Astrocyte (in vitro differentiated cells and primary cell): ENCODE results near the gene NIPAL3. TPM values are rescaled to one million over a fixed set of nuclear protein-coding genes. Genes with fewer than 3 reads are reported as not detected.

Source experiments
- DNase-seq: peaks from one replicate; pipeline ENCODE4 v3.0.0-alpha.2; 2010; ENCODE audit warnings: low read depth
- FAIRE-seq: peaks from 2 replicates; lab custom pipeline; 2011; peaks lifted over from hg19 to GRCh38; lab: Jason Lieb, UNC
- H2AFZ ChIP-seq: 2 replicates; pipeline ENCODE4 v1.6.0; 2012; ENCODE audit warnings: low read depth, low read length, inconsistent platforms
- H3K27ac ChIP-seq: 2 replicates; pipeline ENCODE4 v1.5.1; 2011; ENCODE audit warnings: low read depth, low read length, inconsistent platforms
- H3K27me3 ChIP-seq: 2 replicates; pipeline ENCODE4 v1.6.0; 2011; ENCODE audit warnings: low read length, inconsistent platforms; ENCODE audit not compliant: insufficient read depth
- H3K36me3 ChIP-seq: 2 replicates; pipeline ENCODE4 v1.5.1; 2011; ENCODE audit warnings: low read length, inconsistent platforms; ENCODE audit not compliant: insufficient read depth
- H3K4me1 ChIP-seq: 2 replicates; pipeline ENCODE4 v1.5.1; 2011; ENCODE audit warnings: low read length, inconsistent platforms; ENCODE audit not compliant: insufficient read depth
- H3K4me2 ChIP-seq: 2 replicates; pipeline ENCODE4 v1.6.0; 2012; ENCODE audit warnings: low read length, inconsistent platforms
- H3K4me3 ChIP-seq: 2 replicates; pipeline ENCODE4 v1.5.1; 2011; ENCODE audit warnings: low read depth, mild to moderate bottlenecking, low read length, inconsistent platforms; ENCODE audit not compliant: insufficient read depth
- H3K79me2 ChIP-seq: 2 replicates; pipeline ENCODE4 v1.6.0; 2012; ENCODE audit warnings: mild to moderate bottlenecking, low read length, inconsistent platforms; ENCODE audit not compliant: insufficient read depth
- H3K9ac ChIP-seq: 2 replicates; pipeline ENCODE4 v1.6.0; 2012; ENCODE audit warnings: mild to moderate bottlenecking, low read length, inconsistent platforms
- H3K9me3 ChIP-seq: 2 replicates; pipeline ENCODE4 v1.5.1; 2012; ENCODE audit warnings: low read depth, mild to moderate bottlenecking, low read length, inconsistent platforms; ENCODE audit not compliant: insufficient read depth
- H4K20me1 ChIP-seq: 2 replicates; pipeline ENCODE4 v1.6.0; 2012; ENCODE audit warnings: low read length, inconsistent platforms; ENCODE audit not compliant: insufficient read depth
- H3K27ac Mint-ChIP-seq: one replicate; pipeline ENCODE4 v1.8.0; 2021; ENCODE audit warnings: mild to moderate bottlenecking, mixed read lengths; ENCODE audit not compliant: unreplicated experiment
- H3K27me3 Mint-ChIP-seq: one replicate; pipeline ENCODE4 v1.8.0; 2021; ENCODE audit warnings: low read depth, mixed read lengths; ENCODE audit not compliant: unreplicated experiment
- H3K36me3 Mint-ChIP-seq: one replicate; pipeline ENCODE4 v1.8.0; 2021; ENCODE audit warnings: low read depth, mixed read lengths; ENCODE audit not compliant: unreplicated experiment
- H3K4me1 Mint-ChIP-seq: one replicate; pipeline ENCODE4 v1.8.0; 2021; ENCODE audit warnings: low read depth, mixed read lengths; ENCODE audit not compliant: unreplicated experiment
- H3K4me3 Mint-ChIP-seq: one replicate; pipeline ENCODE4 v1.8.0; 2021; ENCODE audit warnings: mild to moderate bottlenecking, moderate library complexity, mixed read lengths; ENCODE audit not compliant: unreplicated experiment
- H3K9me3 Mint-ChIP-seq: one replicate; pipeline ENCODE4 v1.8.0; 2021; ENCODE audit warnings: mild to moderate bottlenecking, mixed read lengths; ENCODE audit not compliant: unreplicated experiment
- CTCF ChIP-seq: IDR thresholded peaks from 2 replicates; pipeline ENCODE4 v1.5.1; 2011; ENCODE audit warnings: low read depth, mild to moderate bottlenecking, inconsistent platforms, low read length, moderate library complexity; ENCODE audit not compliant: insufficient read depth
- EZH2 ChIP-seq: IDR thresholded peaks from 2 replicates; pipeline ENCODE4 v1.6.1; 2012; ENCODE audit warnings: mild to moderate bottlenecking, low read length, inconsistent platforms; ENCODE audit not compliant: insufficient read depth
- total RNA-seq: library from RNA; stranded (reverse); gene quantifications from 2 replicates; pipeline ENCODE4 v1.2.1, GENCODE V29; 2021

NIPAL3 gene
- total RNA-seq, 1 donor from 2014 or later = 47.2 TPM

- Histone ChIP-seq H3K79me2 (no peaks in the 10 kb centered on the region), H3K4me2 (no peak overlapping the region), H3K27me3 (no peaks in the 10 kb centered on the region), H3K27ac (no peak overlapping the region), H3K9ac (no peak overlapping the region), H3K4me1 (no peaks in the 10 kb centered on the region), H3K4me3 (no peak overlapping the region), H3K9me3 (no peaks in the 10 kb centered on the region), H2AFZ (no peak overlapping the region), H3K36me3 (no peaks in the 10 kb centered on the region), H4K20me1 (no peaks in the 10 kb centered on the region)
- peaks cover 9% of the 10 kb centered on the region for H3K4me1 Mint-ChIP-seq
- no peaks in the 10 kb centered on the region for H3K9me3 Mint-ChIP-seq
- no peaks in the 10 kb centered on the region for H3K36me3 Mint-ChIP-seq
- H3K27me3 Mint-ChIP-seq = no peaks in the 10 kb centered on the region
- TF ChIP-seq CTCF = no peak
- no peak for TF ChIP-seq EZH2
- H3K27ac Mint-ChIP-seq = peak overlapping the region; percentile 56
- no peak for DNase-seq
- FAIRE-seq = no peak
- H3K4me3 Mint-ChIP-seq = no peak overlapping the region
Measured at GRCh38 chr1:24481101-24481500, 65.5 kb downstream of the NIPAL3 start.

DNA sequence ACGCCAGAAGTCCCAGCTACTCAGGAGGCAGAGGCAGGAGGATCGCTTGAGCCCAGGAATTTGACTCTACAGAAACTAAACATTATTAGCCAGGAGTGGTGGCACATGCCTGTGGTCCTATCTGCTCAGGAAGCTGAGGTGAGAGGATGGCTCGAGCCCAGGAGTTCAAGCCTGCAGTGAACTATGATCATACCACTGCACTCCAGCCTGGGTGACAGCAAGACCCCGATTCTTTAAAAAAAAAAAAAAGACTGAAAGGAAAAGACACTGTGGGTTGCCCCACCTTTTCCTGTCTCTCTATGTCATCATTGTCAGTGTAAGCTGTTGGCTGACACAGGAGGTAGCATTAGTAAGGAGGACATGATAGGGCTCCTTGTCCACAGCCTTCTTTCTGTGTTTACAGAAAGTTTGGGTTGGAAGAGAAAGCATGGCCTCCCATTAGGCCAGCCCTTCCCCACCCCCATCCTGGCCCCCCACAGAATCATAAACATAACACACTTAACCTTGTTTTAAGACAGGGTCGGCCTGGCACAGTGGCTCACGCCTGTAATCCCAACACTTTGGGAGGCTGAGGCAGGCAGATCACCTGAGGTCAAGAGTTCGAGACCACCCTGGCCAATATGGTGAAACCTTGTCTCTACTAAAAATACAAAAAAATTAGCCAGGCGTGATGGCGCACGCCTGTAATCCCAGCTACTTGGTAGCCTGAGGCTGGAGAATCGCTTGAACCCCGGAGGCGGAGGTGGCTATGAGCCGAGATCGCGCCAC, 66.4 kb downstream of the NIPAL3 start:
- no peak overlapping the region for H3K4me3 Mint-ChIP-seq
- H3K4me1 ChIP-seq = no peaks in the 10 kb centered on the region
- H2AFZ ChIP-seq = no peak overlapping the region
- no peak for FAIRE-seq
- H3K36me3 Mint-ChIP-seq = no peaks in the 10 kb centered on the region
- no peak overlapping the region for H3K4me2 ChIP-seq
- H3K9ac ChIP-seq = no peak overlapping the region
- no peaks in the 10 kb centered on the region for H3K9me3 ChIP-seq
- H3K36me3 ChIP-seq = no peaks in the 10 kb centered on the region
- H3K9me3 Mint-ChIP-seq = no peaks in the 10 kb centered on the region
- no peaks in the 10 kb centered on the region for H4K20me1 ChIP-seq
- no peak overlapping the region for H3K4me3 ChIP-seq
- H3K4me1 Mint-ChIP-seq = peaks cover 9% of the 10 kb centered on the region
- TF ChIP-seq EZH2 (no peak), CTCF (no peak)
- no peaks in the 10 kb centered on the region for H3K27me3 Mint-ChIP-seq
- H3K27me3 ChIP-seq = no peaks in the 10 kb centered on the region
- no peak overlapping the region for H3K27ac ChIP-seq
- no peak for DNase-seq
- no peaks in the 10 kb centered on the region for H3K79me2 ChIP-seq
- H3K27ac Mint-ChIP-seq = peak overlapping the region; percentile 75

GRCh38 chr1:24483441-24483840, 67.8 kb downstream of the NIPAL3 start:
- TF ChIP-seq EZH2 (no peak), CTCF (no peak)
- Histone ChIP-seq H3K9ac (no peak overlapping the region), H3K9me3 (no peaks in the 10 kb centered on the region), H3K4me2 (no peak overlapping the region), H3K4me3 (no peak overlapping the region), H3K79me2 (no peaks in the 10 kb centered on the region), H3K27ac (no peak overlapping the region), H3K36me3 (no peaks in the 10 kb centered on the region), H4K20me1 (no peaks in the 10 kb centered on the region), H3K4me1 (no peaks in the 10 kb centered on the region), H3K27me3 (no peaks in the 10 kb centered on the region), H2AFZ (no peak overlapping the region)
- Mint-ChIP-seq H3K27ac (no peak overlapping the region), H3K36me3 (no peaks in the 10 kb centered on the region), H3K4me1 (peaks cover 9% of the 10 kb centered on the region), H3K9me3 (no peaks in the 10 kb centered on the region), H3K27me3 (no peaks in the 10 kb centered on the region), H3K4me3 (no peak overlapping the region)
- FAIRE-seq (no peak), DNase-seq (no peak)
